ENCODE results near the gene ATP2B2. TPM values are rescaled to one million over a fixed set of nuclear protein-coding genes. Genes with fewer than 3 reads are reported as not detected.

Gene ATP2B2
- polyA plus RNA-seq, 2 of the 4 experiments (the other 2 are of a cell fraction), result 0.03 to 0.04 TPM

GRCh38 chr3:10315771-10316344 is 189.5 kb downstream of the ATP2B2 start:
- TF ChIP-seq FOXS1 (CRISPR knock-in tag; IDR thresholded peaks at IDR 0.05), result no peak
- no peak for TF ChIP-seq NFE2L2 (conservative IDR thresholded peaks at IDR 0.05; ENCODE audit: low read length)
- no peak for TF ChIP-seq NR3C1 (IDR thresholded peaks at IDR 0.05)
- no peak for TF ChIP-seq RNF2 (IDR thresholded peaks at IDR 0.05; ENCODE audit: borderline replicate concordance, low read depth)
- no peak overlapping the region for H3K4me3 ChIP-seq
- ATAC-seq (no peak), DNase-seq (ENCODE audit: low read depth in 1 of 2, low spot score in 1 of 2) (no peak), FAIRE-seq (no peak)
- H3K27ac ChIP-seq, result no peak overlapping the region
- no peak overlapping the region for H3K4me2 ChIP-seq
- H3K9me3 ChIP-seq, result no peaks in the 10 kb centered on the region
- peaks cover 5% of the 10 kb centered on the region; the same call in 2 of the 3 replicates for H3K4me1 ChIP-seq
- CTCF ChIA-PET, result interaction anchor here (3.1 kb wide), 1 partner anchor 12 kb away, joined by 19 read pairs; no protein-coding TSS in a partner anchor
- POLR2A ChIA-PET, result interaction anchor here (0.5 kb wide), 1 partner anchor 370 kb away, joined by 5 read pairs; no protein-coding TSS in a partner anchor
- WGBS (ENCODE audit: missing lambda C conversion rate), result 94% methylated on average over 4 of the region's 4 CpGs

GRCh38 chr3:10315101-10315500 is 190.3 kb downstream of the ATP2B2 start:
- FAIRE-seq, result no peak
- peaks cover 5% of the 10 kb centered on the region; the same call in 2 of the 3 replicates for H3K4me1 ChIP-seq
- no peak overlapping the region for H3K27ac ChIP-seq
- no peaks in the 10 kb centered on the region for H3K9me3 ChIP-seq
- no peak for TF ChIP-seq BCL3 (IDR thresholded peaks at IDR 0.05)
- no peak for TF ChIP-seq MYC (IDR thresholded peaks at IDR 0.05; ENCODE audit: borderline replicate concordance, low read length)
- TF ChIP-seq HMGXB4 (CRISPR knock-in tag; IDR thresholded peaks at IDR 0.05; ENCODE audit: borderline replicate concordance), result no peak
- no peak for TF ChIP-seq RCOR1 (IDR thresholded peaks at IDR 0.05; ENCODE audit: low read depth, low read length)
- TF ChIP-seq ZC3H11A (IDR thresholded peaks at IDR 0.05), result no peak
- TF ChIP-seq CBX8 (IDR thresholded peaks at IDR 0.05), result no peak
- TF ChIP-seq PHF8 (IDR thresholded peaks at IDR 0.05; ENCODE audit: borderline replicate concordance, low read depth), result no peak
- TF ChIP-seq HOXB5 (CRISPR knock-in tag; IDR thresholded peaks at IDR 0.05), result no peak
- TF ChIP-seq ESRRA (IDR thresholded peaks at IDR 0.05; ENCODE audit: borderline replicate concordance, low read length), result no peak
- no peak for TF ChIP-seq NFE2L2 (conservative IDR thresholded peaks at IDR 0.05; ENCODE audit: low read length)
- TF ChIP-seq FOSB (CRISPR knock-in tag; IDR thresholded peaks at IDR 0.05), result no peak
- TF ChIP-seq ATOH8 (CRISPR knock-in tag; IDR thresholded peaks at IDR 0.05; ENCODE audit: low read depth), result no peak
- no peak for TF ChIP-seq HDAC2 (IDR thresholded peaks at IDR 0.05)
- no peak for TF ChIP-seq HOXB13 (CRISPR knock-in tag; IDR thresholded peaks at IDR 0.05; ENCODE audit: low read depth)
- no peak for TF ChIP-seq SREBF2 (IDR thresholded peaks at IDR 0.05)
- TF ChIP-seq CBX2 (IDR thresholded peaks at IDR 0.05; ENCODE audit: borderline replicate concordance, low read depth), result no peak
- no peak for TF ChIP-seq MAFK (IDR thresholded peaks at IDR 0.05; ENCODE audit: partially characterized antibody)
- TF ChIP-seq KDM5A (IDR thresholded peaks at IDR 0.05), result no peak
- TF ChIP-seq MAZ (IDR thresholded peaks at IDR 0.05; ENCODE audit: borderline replicate concordance, low read depth, low read length), result no peak
- no peak overlapping the region for H3K4me3 ChIP-seq
- WGBS (ENCODE audit: missing lambda C conversion rate), result 98% methylated on average over 14 of the region's 14 CpGs
- ChIA-PET CTCF (interaction anchor here (1.9 to 3.1 kb wide), 2 partner anchors 11 to 25 kb away, joined by 6 to 19 read pairs; no protein-coding TSS in a partner anchor), POLR2A (no interaction called here)
- ATAC-seq, result no peak
- no peak overlapping the region for H3K4me2 ChIP-seq
- DNase-seq (ENCODE audit: low read depth in 1 of 2, low spot score in 1 of 2), result no peak
